Psoas muscle (tissue), 8 donors: ENCODE data around the gene CEP85L. TPM values are rescaled to one million over a fixed set of nuclear protein-coding genes. Genes with fewer than 3 reads are reported as not detected.
A peak's percentile ranks its signal among the peaks of the same experiment; 100 is the strongest.

Experiments used
- ATAC-seq, 4 donors: fragments of 200-7000 bp; cut with Tn5 transposase; one replicate each; pipeline ENCODE4 v1.9.1; 2020; ENCODE audit warnings: moderate library complexity in 3 of 4, mild to moderate bottlenecking in 2 of 4
- DNase-seq, 2 donors: peaks; one replicate each; pipeline ENCODE4 v3.0.0-alpha.2; 2020
- H3K27ac ChIP-seq: fragments of 200-600 bp; one replicate; pipeline ENCODE4 v1.8.0; 2022
- H3K27me3 ChIP-seq, 3 donors: fragments of 200-600 bp in 1 of 3; one replicate each; pipeline versions ENCODE4 v1.6.1 to v1.8.0; 2013 to 2022; ENCODE audit warnings: low read length in 2 of 3, mild to moderate bottlenecking in 2 of 3, moderate library complexity in 1 of 3; ENCODE audit not compliant: insufficient read depth in 3 of 3
- H3K36me3 ChIP-seq, 2 donors: fragments of 200-600 bp in 1 of 2; one replicate each; pipeline versions ENCODE4 v1.6.1 to v1.8.0; 2013 to 2022; ENCODE audit warnings: low read depth in 1 of 2, mild to moderate bottlenecking in 1 of 2, moderate library complexity in 1 of 2; ENCODE audit not compliant: insufficient read depth in 1 of 2
- H3K4me1 ChIP-seq: fragments of 200-600 bp; one replicate; pipeline ENCODE4 v1.8.0; 2022
- H3K4me3 ChIP-seq: fragments of 200-600 bp; one replicate; pipeline ENCODE4 v1.8.0; 2022; ENCODE audit warnings: mild to moderate bottlenecking
- H3K9me3 ChIP-seq: fragments of 200-600 bp; one replicate; pipeline ENCODE4 v1.8.0; 2022
- WGBS, 3 donors: extraction: QIAGEN DNeasy Blood & Tissue Kit; methylation state at CpG; one replicate each; pipeline versions ENCODE4 v1.1.6 to v1.1.7; 2013; 5-methylcytosine and 5-hydroxymethylcytosine counted together
- intact Hi-C, 2 donors: fragments of 100-400 bp; cut with DNase I; formaldehyde crosslinking; loops; one replicate each; pipeline versions ENCODE4 v1.11.0 to v1.14.2; 2022
- polyA plus RNA-seq, 3 donors: library from polyadenylated mRNA; stranded (reverse); fragments of 200-250 nt; gene quantifications; one replicate each; pipeline ENCODE4 v1.2.3, GENCODE V29; 2013
- total RNA-seq, 4 donors: library from RNA; stranded (reverse); fragmentation: NEBNext Ultra II Directional in 2 of 4; extraction: Animal tissue kit (Norgen Biotek cat#: 25700) in 2 of 4; gene quantifications; one replicate each; pipeline versions ENCODE4 v1.2.1 to v1.2.4, GENCODE V29; 2021 to 2023
- TF ChIP-seq, protein P1 (sequence below): fragments of 200-600 bp; IDR thresholded peaks from one replicate; pipeline ENCODE4 v1.8.0; 2022; ENCODE audit warnings: antibody characterized with exemption
- donor health status: healthy with polysubstance abuse.
- donor health status: DM: no; HTN: no; CAD: no; lungs with moderate emphysema.
- donor health status: Bipolar disorder and iron deficiency.
- donor health status: healthy.
- donor health status: DM: yes; HTN: yes; CAD: no.
- donor health status: DM: no; HTN: no; CAD: no.
- donor health status: DM: no; HTN: no; CAD: no.
- donor health status: DM: yes; HTN: yes; CAD: no.

The CEP85L gene
- total and polyA plus RNA-seq, 7 donors = 2.3 to 25.1 (median 18.9) TPM

DNA sequence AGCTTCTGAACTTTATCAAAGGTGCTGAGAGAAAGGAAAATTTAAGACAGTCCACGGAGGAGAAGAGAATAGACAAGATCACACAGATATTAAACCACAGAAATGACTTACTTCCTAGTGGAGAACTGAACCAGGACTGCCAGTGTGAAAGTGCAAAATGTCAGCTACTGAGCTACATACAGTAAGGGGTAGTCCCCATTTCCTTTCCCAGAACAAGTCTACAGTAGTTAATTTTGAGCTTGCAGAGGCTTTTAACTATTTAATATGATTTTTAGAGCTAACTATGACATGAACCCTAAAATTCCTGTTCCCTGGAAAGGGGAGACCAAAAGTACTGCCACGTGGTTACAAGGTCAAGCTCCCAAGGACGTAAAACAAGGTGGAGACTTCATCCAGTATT lies 45.1 kb downstream of the CEP85L start:
- H3K27me3 ChIP-seq = no peaks in the 10 kb centered on the region
- no peak overlapping the region for H3K4me3 ChIP-seq
- H3K4me1 ChIP-seq = peaks cover 14% of the 10 kb centered on the region
- DNase-seq = no peak
- intact Hi-C loops = no loop called here
- whole genome bisulfite sequencing, 3 donors = 31 to 50% (median 40%) methylated on average over 3 of the region's 3 CpGs
- no peak for ATAC-seq
- TF ChIP-seq, protein P1, sequence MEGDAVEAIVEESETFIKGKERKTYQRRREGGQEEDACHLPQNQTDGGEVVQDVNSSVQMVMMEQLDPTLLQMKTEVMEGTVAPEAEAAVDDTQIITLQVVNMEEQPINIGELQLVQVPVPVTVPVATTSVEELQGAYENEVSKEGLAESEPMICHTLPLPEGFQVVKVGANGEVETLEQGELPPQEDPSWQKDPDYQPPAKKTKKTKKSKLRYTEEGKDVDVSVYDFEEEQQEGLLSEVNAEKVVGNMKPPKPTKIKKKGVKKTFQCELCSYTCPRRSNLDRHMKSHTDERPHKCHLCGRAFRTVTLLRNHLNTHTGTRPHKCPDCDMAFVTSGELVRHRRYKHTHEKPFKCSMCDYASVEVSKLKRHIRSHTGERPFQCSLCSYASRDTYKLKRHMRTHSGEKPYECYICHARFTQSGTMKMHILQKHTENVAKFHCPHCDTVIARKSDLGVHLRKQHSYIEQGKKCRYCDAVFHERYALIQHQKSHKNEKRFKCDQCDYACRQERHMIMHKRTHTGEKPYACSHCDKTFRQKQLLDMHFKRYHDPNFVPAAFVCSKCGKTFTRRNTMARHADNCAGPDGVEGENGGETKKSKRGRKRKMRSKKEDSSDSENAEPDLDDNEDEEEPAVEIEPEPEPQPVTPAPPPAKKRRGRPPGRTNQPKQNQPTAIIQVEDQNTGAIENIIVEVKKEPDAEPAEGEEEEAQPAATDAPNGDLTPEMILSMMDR = no peak
- H3K36me3 ChIP-seq = no peaks in the 10 kb centered on the region
- peak overlapping the region; percentile 2 for H3K27ac ChIP-seq
- H3K9me3 ChIP-seq = no peaks in the 10 kb centered on the region

DNA sequence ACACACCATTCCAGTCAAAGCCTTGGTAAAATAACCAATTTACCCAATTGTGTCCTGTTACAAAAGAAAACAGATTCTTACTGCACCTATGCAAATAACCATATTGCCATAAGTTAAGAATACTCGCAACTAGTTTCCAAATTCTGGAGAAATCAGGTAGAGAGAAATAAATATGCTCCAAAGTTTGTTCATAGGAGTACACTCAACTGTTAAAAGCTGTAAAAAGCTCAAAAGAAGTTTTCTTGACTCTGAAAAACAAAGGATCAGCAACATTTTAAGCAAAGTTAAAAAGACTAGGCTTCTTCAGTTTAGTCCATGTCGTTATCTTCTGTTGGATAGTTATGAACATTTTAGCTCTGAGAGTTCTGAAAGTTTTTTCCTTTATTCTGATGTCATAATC lies 48.0 kb downstream of the CEP85L start:
- ATAC-seq = no peak
- TF ChIP-seq, protein P1 = no peak
- H3K4me3 ChIP-seq = no peak overlapping the region
- intact Hi-C loops = no loop called here
- peaks cover 23% of the 10 kb centered on the region for H3K4me1 ChIP-seq
- H3K9me3 ChIP-seq = no peaks in the 10 kb centered on the region
- no peaks in the 10 kb centered on the region for H3K27me3 ChIP-seq
- WGBS, 3 donors = 92 to 97% (median 94%) methylated on average over 2 of the region's 2 CpGs
- H3K27ac ChIP-seq = no peak overlapping the region
- H3K36me3 ChIP-seq = no peaks in the 10 kb centered on the region
- no peak for DNase-seq

DNA sequence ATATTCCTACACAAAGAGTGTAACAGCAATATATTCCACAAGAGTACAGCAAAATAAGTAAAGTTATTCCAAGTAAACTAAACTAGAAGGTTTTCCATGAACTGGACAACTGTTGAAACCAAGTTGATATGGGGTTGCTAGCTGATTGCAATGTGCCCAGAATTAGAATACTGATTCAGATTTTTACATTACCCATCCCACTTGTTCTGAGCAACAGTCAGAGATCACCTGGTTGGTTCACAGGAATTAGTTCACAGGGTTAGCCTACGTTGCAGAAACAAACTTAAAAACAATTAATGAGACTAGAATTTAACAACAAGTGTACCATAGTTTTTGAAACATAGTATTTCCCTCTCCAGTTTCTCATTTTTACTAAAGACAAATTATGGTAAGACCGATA lies 49.1 kb downstream of the CEP85L start:
- TF ChIP-seq, protein P1 = no peak
- Histone ChIP-seq H3K27me3 (no peaks in the 10 kb centered on the region), H3K4me1 (peaks cover 29% of the 10 kb centered on the region), H3K9me3 (no peaks in the 10 kb centered on the region), H3K27ac (peak overlapping the region; percentile 7), H3K4me3 (no peak overlapping the region), H3K36me3 (no peaks in the 10 kb centered on the region)
- 77 to 86% (median 85%) methylated on average over 2 of the region's 2 CpGs for WGBS, 3 donors
- intact Hi-C loops = no loop called here
- ATAC-seq = peak in 3 of 4 donors; percentile 48 to 76 (median 57)
- no peak for DNase-seq

DNA sequence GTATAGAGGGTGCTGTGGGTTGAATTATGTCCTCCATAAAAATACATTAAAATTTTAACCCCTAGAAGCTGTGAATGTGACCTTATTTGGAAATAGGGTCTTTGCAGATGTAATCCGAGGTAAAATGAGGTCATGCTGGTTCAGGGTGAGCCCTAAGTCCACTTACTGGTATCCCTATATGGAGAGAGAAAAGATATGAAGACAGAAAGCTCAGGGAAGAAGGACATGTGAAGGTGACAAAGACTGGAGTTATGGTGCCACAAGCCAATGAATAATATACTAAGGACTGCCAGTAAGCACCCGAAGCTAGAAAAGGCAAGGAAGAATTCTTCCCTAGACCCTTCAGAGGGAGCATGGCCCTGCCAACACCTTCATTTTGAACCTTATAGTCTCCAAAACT lies 53.1 kb downstream of the CEP85L start:
- H3K9me3 ChIP-seq = no peaks in the 10 kb centered on the region
- H3K27me3 ChIP-seq = no peaks in the 10 kb centered on the region
- H3K36me3 ChIP-seq = no peaks in the 10 kb centered on the region
- TF ChIP-seq, protein P1 = no peak
- 52 to 73% (median 60%) methylated on average over 2 of the region's 2 CpGs for WGBS, 3 donors
- intact Hi-C loops = no loop called here
- ATAC-seq (peak in 2 of 4 donors; percentile 51 to 60), DNase-seq (no peak)
- no peak overlapping the region for H3K4me3 ChIP-seq
- H3K27ac ChIP-seq = peak overlapping the region; percentile 21
- H3K4me1 ChIP-seq = peaks cover 37% of the 10 kb centered on the region

DNA sequence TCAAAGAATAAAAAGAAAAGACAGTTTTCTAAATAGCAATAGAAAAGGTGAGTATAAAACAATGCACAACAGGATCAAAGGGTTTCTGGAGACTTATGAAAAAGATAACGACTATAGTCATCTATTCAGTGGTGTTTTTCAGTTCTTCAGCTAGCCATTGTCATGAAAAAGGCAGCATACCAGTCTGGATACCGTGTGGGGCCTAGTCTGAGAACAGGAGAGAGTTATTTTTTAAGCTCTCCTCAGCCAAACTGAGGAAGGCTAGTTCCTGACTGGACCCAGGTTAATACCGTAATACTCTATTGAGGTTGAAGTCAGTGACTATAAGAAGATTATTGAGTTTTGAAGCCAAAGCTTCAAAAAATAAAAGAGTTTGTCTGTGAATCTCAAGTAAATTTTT lies 53.8 kb downstream of the CEP85L start:
- peaks cover 42% of the 10 kb centered on the region for H3K4me1 ChIP-seq
- TF ChIP-seq, protein P1 = no peak
- no peak overlapping the region for H3K4me3 ChIP-seq
- no peaks in the 10 kb centered on the region for H3K9me3 ChIP-seq
- peak in 3 of 4 donors; percentile 36 to 58 (median 43) for ATAC-seq
- no peaks in the 10 kb centered on the region for H3K36me3 ChIP-seq
- 52 to 66% (median 60%) methylated on average over 3 of the region's 3 CpGs for WGBS, 3 donors
- intact Hi-C loops = no loop called here
- H3K27ac ChIP-seq = peak overlapping the region; percentile 21
- H3K27me3 ChIP-seq = no peaks in the 10 kb centered on the region
- DNase-seq = no peak
